Raji (cell line): ENCODE data around the gene KRTAP10-6.
"Not testable (repeated sequence)": the region's sequence is repeated elsewhere in the genome, so short reads cannot be mapped to it uniquely, and the experiment has no call there.

ENCODE experiments used
- POLR2A ChIP-seq: IDR thresholded peaks from 2 replicates; pipeline ENCODE4 v1.6.1; 2011; ENCODE audit warnings: low read depth, low read length, control low read depth; ENCODE audit not compliant: insufficient read depth

Gene KRTAP10-6

GRCh38 chr21:44600118-44600978, 8.0 kb upstream of the KRTAP10-6 start, which contains the start of gene KRTAP10-7:
Gene KRTAP10-7, plus strand, starts transcription at chr21:44600597. Its CDS starts 25 bp downstream, at chr21:44600622.
- TF ChIP-seq POLR2A: not testable (repeated sequence)

- TF ChIP-seq POLR2A: no peak
Measured at GRCh38 chr21:44599264-44600029, 7.1 kb upstream of the KRTAP10-6 start.

GRCh38 chr21:44598061-44598460, 5.8 kb upstream of the KRTAP10-6 start:
- TF ChIP-seq POLR2A: no peak

- no peak for TF ChIP-seq POLR2A
Measured at GRCh38 chr21:44596068-44596725, 3.9 kb upstream of the KRTAP10-6 start.

GRCh38 chr21:44595524-44595923, 3.2 kb upstream of the KRTAP10-6 start:
- no peak for TF ChIP-seq POLR2A

GRCh38 chr21:44594406-44594916, 2.2 kb upstream of the KRTAP10-6 start:
- no peak for TF ChIP-seq POLR2A

GRCh38 chr21:44593598-44594405, 1.5 kb upstream of the KRTAP10-6 start:
- no peak for TF ChIP-seq POLR2A

- TF ChIP-seq POLR2A: no peak
Measured at GRCh38 chr21:44590311-44590721, 2.0 kb downstream of the KRTAP10-6 start.

GRCh38 chr21:44589586-44590305, 2.6 kb downstream of the KRTAP10-6 start:
- no peak for TF ChIP-seq POLR2A

- TF ChIP-seq POLR2A: no peak
Measured at GRCh38 chr21:44589094-44589493, 3.2 kb downstream of the KRTAP10-6 start.

GRCh38 chr21:44585892-44586291, 6.4 kb downstream of the KRTAP10-6 start:
- no peak for TF ChIP-seq POLR2A

GRCh38 chr21:44583800-44584147, 8.5 kb downstream of the KRTAP10-6 start:
- TF ChIP-seq POLR2A: no peak

GRCh38 chr21:44583089-44583799, 9.1 kb downstream of the KRTAP10-6 start:
- no peak for TF ChIP-seq POLR2A
